ENCODE results near the gene LRRC7. TPM values are rescaled to one million over a fixed set of nuclear protein-coding genes. Genes with fewer than 3 reads are reported as not detected.
A peak's percentile ranks its signal among the peaks of the same experiment; 100 is the strongest.

Gene LRRC7
- total and polyA plus RNA-seq, 2 of the 8 experiments (the other 6 are each of a cell fraction or from before 2014, with no cell fraction given): 0.03 to 0.17 TPM

DNA sequence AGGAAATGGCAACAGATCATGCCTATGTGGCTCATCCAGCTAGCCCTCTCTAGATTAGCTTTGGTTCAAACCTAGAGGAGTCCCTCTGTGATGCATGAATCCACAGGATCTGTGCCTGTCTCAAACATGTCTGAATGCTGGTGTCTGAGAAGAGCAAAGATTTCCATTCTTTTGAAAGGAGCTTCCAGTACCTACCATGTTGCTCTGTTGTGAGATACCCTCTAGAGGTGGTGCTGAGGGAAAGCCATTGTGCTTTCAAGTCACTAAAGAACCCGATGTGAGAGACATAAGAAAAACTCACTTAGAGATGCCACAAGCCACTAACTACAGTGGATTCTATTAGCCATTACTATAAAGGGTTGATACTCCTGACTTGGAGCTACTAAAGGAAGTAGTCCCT, 534.1 kb downstream of the LRRC7 start:
- Histone ChIP-seq H2BK120ac (replicated peaks; ENCODE audit: low read depth, low read length) (no peak overlapping the region), H3K27ac (ENCODE audit: low read depth, low read length) (no peak overlapping the region), H4K20me1 (replicated peaks in 1 of 2; ENCODE audit: control insufficient read depth in 1 of 2, insufficient read depth in 2 of 2, low read length in 2 of 2) (no peaks in the 10 kb centered on the region), H3K18ac (ENCODE audit: extremely low read depth, low read length) (no peak overlapping the region), H2BK20ac (ENCODE audit: low read length) (no peak overlapping the region), H3K14ac (ENCODE audit: insufficient read length) (no peak overlapping the region), H2BK12ac (ENCODE audit: low read depth, low read length) (no peak overlapping the region), H3K79me1 (ENCODE audit: low read depth, low read length) (no peaks in the 10 kb centered on the region), H3K56ac (replicated peaks; ENCODE audit: insufficient read length, low read depth, low read length) (no peak overlapping the region), H3K23ac (ENCODE audit: insufficient read length) (no peak overlapping the region), H3K4ac (replicated peaks; ENCODE audit: insufficient read length, low read depth, low read length) (no peak overlapping the region), H2BK15ac (ENCODE audit: low read length) (no peak overlapping the region), H3K27me3 (replicated peaks in 1 of 4; ENCODE audit: control insufficient read depth in 3 of 4, extremely low read depth in 1 of 4, insufficient read depth in 3 of 4, low read length in 3 of 4) (no peaks in the 10 kb centered on the region), H4K8ac (ENCODE audit: extremely low read depth, insufficient read depth, low read length) (no peak overlapping the region), H3K4me2 (ENCODE audit: insufficient read depth in 1 of 2, low read depth in 2 of 2, low read length in 2 of 2) (no peak overlapping the region), H3K9ac (replicated peaks in 1 of 4; ENCODE audit: extremely low read depth in 1 of 4, low read depth in 3 of 4, low read length in 3 of 4) (no peak overlapping the region), H3K23me2 (ENCODE audit: low read depth, low read length) (no peaks in the 10 kb centered on the region), H2BK5ac (ENCODE audit: low read depth, low read length) (no peak overlapping the region), H4K91ac (replicated peaks; ENCODE audit: insufficient read length, low read length) (no peak overlapping the region), H3K4me3 (ENCODE audit: extremely low read depth in 1 of 4, insufficient read depth in 2 of 4, low read depth in 3 of 4, low read length in 4 of 4) (no peak overlapping the region), H3K36me3 (ENCODE audit: control insufficient read depth in 2 of 4, insufficient read depth in 4 of 4, low read length in 3 of 4) (no peaks in the 10 kb centered on the region), H3K9me3 (ENCODE audit: insufficient read depth in 2 of 2, low read depth in 1 of 2, low read length in 1 of 2) (no peaks in the 10 kb centered on the region), H3K79me2 (ENCODE audit: control insufficient read depth in 1 of 2, insufficient read depth in 2 of 2, low read length in 2 of 2) (no peaks in the 10 kb centered on the region), H2AFZ (ENCODE audit: low read length) (0 out of 2 replicates have a peak overlapping the region, but pooled peaks have one; percentile 77), H2AK5ac (ENCODE audit: low read depth, low read length) (no peak overlapping the region), H4K5ac (ENCODE audit: insufficient read length, low read depth, low read length) (no peak overlapping the region), H3K4me1 (replicated peaks in 1 of 4; ENCODE audit: control insufficient read depth in 3 of 4, insufficient read depth in 4 of 4, low read length in 3 of 4) (no peaks in the 10 kb centered on the region)
- CTCF ChIA-PET (ENCODE audit: partially characterized antibody): interaction anchor here (1.8 to 1.9 kb wide), 2 partner anchors 11 to 40 kb away, joined by 3 to 5 read pairs; no protein-coding TSS in a partner anchor
- DNase-seq (ENCODE audit: low read depth in 1 of 2, low spot score in 2 of 2) (no peak), FAIRE-seq (no peak)
- POLR2A ChIA-PET (ENCODE audit: partially characterized antibody): no interaction called here
- 100% methylated on average over 1 of the region's 1 CpG; no CpG with 5 or more reads in 1 of the 2 experiments for WGBS, 2 experiments (ENCODE audit: extremely low coverage in 1 of 2, insufficient coverage in 1 of 2, insufficient read length in 1 of 2, insufficient replicate concordance in 2 of 2, low coverage in 1 of 2, low lambda C conversion rate in 2 of 2, missing lambda C conversion rate in 1 of 2)
- no peak for TF ChIP-seq KDM4A (IDR thresholded peaks at IDR 0.05; ENCODE audit: low read depth, low read length, severe bottlenecking)
- TF ChIP-seq, protein P1, sequence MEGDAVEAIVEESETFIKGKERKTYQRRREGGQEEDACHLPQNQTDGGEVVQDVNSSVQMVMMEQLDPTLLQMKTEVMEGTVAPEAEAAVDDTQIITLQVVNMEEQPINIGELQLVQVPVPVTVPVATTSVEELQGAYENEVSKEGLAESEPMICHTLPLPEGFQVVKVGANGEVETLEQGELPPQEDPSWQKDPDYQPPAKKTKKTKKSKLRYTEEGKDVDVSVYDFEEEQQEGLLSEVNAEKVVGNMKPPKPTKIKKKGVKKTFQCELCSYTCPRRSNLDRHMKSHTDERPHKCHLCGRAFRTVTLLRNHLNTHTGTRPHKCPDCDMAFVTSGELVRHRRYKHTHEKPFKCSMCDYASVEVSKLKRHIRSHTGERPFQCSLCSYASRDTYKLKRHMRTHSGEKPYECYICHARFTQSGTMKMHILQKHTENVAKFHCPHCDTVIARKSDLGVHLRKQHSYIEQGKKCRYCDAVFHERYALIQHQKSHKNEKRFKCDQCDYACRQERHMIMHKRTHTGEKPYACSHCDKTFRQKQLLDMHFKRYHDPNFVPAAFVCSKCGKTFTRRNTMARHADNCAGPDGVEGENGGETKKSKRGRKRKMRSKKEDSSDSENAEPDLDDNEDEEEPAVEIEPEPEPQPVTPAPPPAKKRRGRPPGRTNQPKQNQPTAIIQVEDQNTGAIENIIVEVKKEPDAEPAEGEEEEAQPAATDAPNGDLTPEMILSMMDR (IDR thresholded peaks at IDR 0.05; ENCODE audit: control extremely low read depth in 1 of 3, insufficient read depth in 1 of 3, low read depth in 1 of 3, low read length in 3 of 3): peak in 1 of 3 experiments; percentile 14; a peak in 1 of 4 replicates
- TF ChIP-seq CTBP2 (IDR thresholded peaks at IDR 0.05; ENCODE audit: borderline replicate concordance, insufficient read depth, insufficient read length, low read length): no peak
